SK-N-SH (cell line): ENCODE results near the gene SPTAN1.

Experiments used
- CTCF ChIP-seq: fragments of 200-600 bp; sonication (generic); IDR thresholded peaks from 2 replicates; pipeline ENCODE4 v1.6.1; 2017; ENCODE audit warnings: antibody characterized with exemption, mild to moderate bottlenecking, moderate library complexity
- EP300 ChIP-seq, 2 experiments: IDR thresholded peaks; 2 replicates each; pipeline versions ENCODE4 v1.4.0 to v1.6.1; 2012; ENCODE audit warnings: borderline replicate concordance in 1 of 2, low read depth in 1 of 2, low read length in 1 of 2
- FOXJ3 ChIP-seq: sonication (generic); formaldehyde crosslinking; IDR thresholded peaks from 2 replicates; pipeline ENCODE4 v1.5.1; 2020; ENCODE audit warnings: mild to moderate bottlenecking, missing genetic modification reagents
- POLR2AphosphoS5 ChIP-seq: IDR thresholded peaks from 2 replicates; pipeline ENCODE4 v1.6.1; 2012; ENCODE audit warnings: low read depth, low read length
- RAD21 ChIP-seq: IDR thresholded peaks from 2 replicates; pipeline ENCODE4 v1.6.1; 2012; ENCODE audit warnings: mild to moderate bottlenecking, low read length
- USF1 ChIP-seq: IDR thresholded peaks from 2 replicates; pipeline ENCODE4 v1.4.0; 2012; ENCODE audit warnings: low read depth, borderline replicate concordance

GRCh38 chr9:128628471-128629048 is 76.2 kb downstream of the SPTAN1 start:
- TF ChIP-seq CTCF (no peak), POLR2AphosphoS5 (no peak), RAD21 (no peak), FOXJ3 (no peak), USF1 (no peak), EP300 (IDR thresholded peaks at IDR 0.05; ENCODE audit: borderline replicate concordance in 1 of 2, low read depth in 1 of 2, low read length in 1 of 2) (no peak)
